Peyer's patch (tissue), 4 donors: ENCODE measurements around the gene SHE.

Experiments used
- POLR2A ChIP-seq, 2 donors: fragments of 450-650 bp; IDR thresholded peaks; one replicate each; pipeline ENCODE4 v1.5.1; 2017; ENCODE audit warnings: antibody characterized with exemption in 2 of 2, mild to moderate bottlenecking in 2 of 2, moderate library complexity in 2 of 2
- TF ChIP-seq, protein P1 (sequence below), 6 experiments: fragments of 450-650 bp in 4 of 6; fragments of 200-600 bp in 2 of 6; sonication (generic) in 1 of 6; IDR thresholded peaks; one replicate each; pipeline ENCODE4 v1.5.1; 2017 to 2019; ENCODE audit warnings: antibody characterized with exemption in 6 of 6, mild to moderate bottlenecking in 3 of 6, moderate library complexity in 1 of 6

DNA sequence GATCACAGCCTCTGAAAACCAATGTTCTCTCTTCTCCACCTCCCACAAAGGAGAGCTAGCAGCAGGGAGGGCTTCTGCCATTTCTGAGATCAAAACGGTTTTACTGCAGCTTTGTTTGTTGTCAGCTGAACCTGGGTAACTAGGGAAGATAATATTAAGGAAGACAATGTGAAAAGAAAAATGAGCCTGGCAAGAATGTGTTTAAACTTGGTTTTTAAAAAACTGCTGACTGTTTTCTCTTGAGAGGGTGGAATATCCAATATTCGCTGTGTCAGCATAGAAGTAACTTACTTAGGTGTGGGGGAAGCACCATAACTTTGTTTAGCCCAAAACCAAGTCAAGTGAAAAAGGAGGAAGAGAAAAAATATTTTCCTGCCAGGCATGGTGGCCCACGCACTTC is 36.0 kb downstream of the SHE start:
- no peak for TF ChIP-seq POLR2A (IDR thresholded peaks at IDR 0.05)
- TF ChIP-seq, protein P1, sequence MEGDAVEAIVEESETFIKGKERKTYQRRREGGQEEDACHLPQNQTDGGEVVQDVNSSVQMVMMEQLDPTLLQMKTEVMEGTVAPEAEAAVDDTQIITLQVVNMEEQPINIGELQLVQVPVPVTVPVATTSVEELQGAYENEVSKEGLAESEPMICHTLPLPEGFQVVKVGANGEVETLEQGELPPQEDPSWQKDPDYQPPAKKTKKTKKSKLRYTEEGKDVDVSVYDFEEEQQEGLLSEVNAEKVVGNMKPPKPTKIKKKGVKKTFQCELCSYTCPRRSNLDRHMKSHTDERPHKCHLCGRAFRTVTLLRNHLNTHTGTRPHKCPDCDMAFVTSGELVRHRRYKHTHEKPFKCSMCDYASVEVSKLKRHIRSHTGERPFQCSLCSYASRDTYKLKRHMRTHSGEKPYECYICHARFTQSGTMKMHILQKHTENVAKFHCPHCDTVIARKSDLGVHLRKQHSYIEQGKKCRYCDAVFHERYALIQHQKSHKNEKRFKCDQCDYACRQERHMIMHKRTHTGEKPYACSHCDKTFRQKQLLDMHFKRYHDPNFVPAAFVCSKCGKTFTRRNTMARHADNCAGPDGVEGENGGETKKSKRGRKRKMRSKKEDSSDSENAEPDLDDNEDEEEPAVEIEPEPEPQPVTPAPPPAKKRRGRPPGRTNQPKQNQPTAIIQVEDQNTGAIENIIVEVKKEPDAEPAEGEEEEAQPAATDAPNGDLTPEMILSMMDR (IDR thresholded peaks at IDR 0.05): no peak
